H9 (cell line): ENCODE data around the gene SLC35A2. TPM values are rescaled to one million over a fixed set of nuclear protein-coding genes. Genes with fewer than 3 reads are reported as not detected.

Source experiments
- DNase-seq: peaks from one replicate; pipeline ENCODE4 v3.0.0-alpha.2; 2017
- H2AFZ ChIP-seq: one replicate; pipeline ENCODE4 v1.6.1; 2013; ENCODE audit warnings: mild to moderate bottlenecking, low read length, control low read depth, moderate library complexity
- H2AK5ac ChIP-seq: 2 replicates; pipeline ENCODE4 v1.6.1; 2013; ENCODE audit warnings: low read length, control low read depth, mixed read lengths; ENCODE audit not compliant: insufficient read length
- H2BK120ac ChIP-seq: one replicate; pipeline ENCODE4 v1.6.1; 2013; ENCODE audit warnings: low read depth, mild to moderate bottlenecking, low read length, control low read depth, inconsistent platforms; ENCODE audit not compliant: poor library complexity, severe bottlenecking
- H2BK12ac ChIP-seq: 2 replicates; pipeline ENCODE4 v1.6.1; 2013; ENCODE audit warnings: low read length, control low read depth, mixed read lengths, low read depth; ENCODE audit not compliant: insufficient read length
- H2BK15ac ChIP-seq: 2 replicates; pipeline ENCODE4 v1.6.1; 2013; ENCODE audit warnings: low read depth, low read length, control low read depth
- H2BK20ac ChIP-seq: one replicate; pipeline ENCODE4 v1.6.1; 2013; ENCODE audit warnings: low read depth, mild to moderate bottlenecking, low read length, control low read depth, inconsistent platforms; ENCODE audit not compliant: poor library complexity, severe bottlenecking
- H2BK5ac ChIP-seq: 2 replicates; pipeline ENCODE4 v1.6.1; 2013; ENCODE audit warnings: low read length, control low read depth, mixed read lengths; ENCODE audit not compliant: insufficient read length
- H3K14ac ChIP-seq: 2 replicates; pipeline ENCODE4 v1.6.1; 2013; ENCODE audit warnings: low read length, control low read depth; ENCODE audit not compliant: insufficient read depth
- H3K18ac ChIP-seq: 2 replicates; pipeline ENCODE4 v1.6.1; 2013; ENCODE audit warnings: low read depth, mild to moderate bottlenecking, mixed read lengths, low read length, control low read depth; ENCODE audit not compliant: insufficient read length
- H3K23ac ChIP-seq: 2 replicates; pipeline ENCODE4 v1.6.1; 2013; ENCODE audit warnings: low read length, control low read depth, mixed read lengths, low read depth; ENCODE audit not compliant: insufficient read length
- H3K23me2 ChIP-seq: 2 replicates; pipeline ENCODE4 v1.6.1; 2013; ENCODE audit warnings: low read depth, mild to moderate bottlenecking, mixed read lengths, low read length, control low read depth; ENCODE audit not compliant: insufficient read length, poor library complexity, severe bottlenecking
- H3K27ac ChIP-seq: 2 replicates; pipeline ENCODE4 v1.5.1; 2013; ENCODE audit warnings: low read length, control low read depth, mixed read lengths, low read depth; ENCODE audit not compliant: insufficient read length
- H3K27me3 ChIP-seq: 2 replicates; pipeline ENCODE4 v1.6.1; 2013; ENCODE audit warnings: low read length, control low read depth, inconsistent platforms; ENCODE audit not compliant: insufficient read depth
- H3K4ac ChIP-seq: 2 replicates; pipeline ENCODE4 v1.6.1; 2013; ENCODE audit warnings: low read depth, mild to moderate bottlenecking, control low read depth, inconsistent platforms, low read length, moderate library complexity
- H3K4me1 ChIP-seq: 2 replicates; pipeline ENCODE4 v1.6.1; 2013; ENCODE audit warnings: low read length, control low read depth, inconsistent platforms; ENCODE audit not compliant: insufficient read depth
- H3K4me2 ChIP-seq: 2 replicates; pipeline ENCODE4 v1.6.1; 2013; ENCODE audit warnings: low read length, control low read depth, mixed read lengths; ENCODE audit not compliant: insufficient read length, insufficient read depth
- H3K56ac ChIP-seq: 2 replicates; pipeline ENCODE4 v1.6.1; 2013; ENCODE audit warnings: low read depth, mild to moderate bottlenecking, mixed read lengths, low read length, control low read depth; ENCODE audit not compliant: insufficient read length
- H3K79me1 ChIP-seq: 2 replicates; pipeline ENCODE4 v1.6.1; 2013; ENCODE audit warnings: low read depth, mild to moderate bottlenecking, moderate library complexity, low read length, control low read depth, inconsistent platforms; ENCODE audit not compliant: insufficient read depth, poor library complexity, severe bottlenecking
- H3K79me2 ChIP-seq: 2 replicates; pipeline ENCODE4 v1.6.1; 2013; ENCODE audit warnings: low read length, control low read depth, inconsistent platforms; ENCODE audit not compliant: insufficient read depth
- H3K9ac ChIP-seq: 2 replicates; pipeline ENCODE4 v1.6.1; 2013; ENCODE audit warnings: low read length, control low read depth, mixed read lengths; ENCODE audit not compliant: insufficient read length; ENCODE audit errors: extremely low read depth
- H3K9me3 ChIP-seq: one replicate; pipeline ENCODE4 v1.6.1; 2013; ENCODE audit warnings: low read depth, low read length, inconsistent platforms; ENCODE audit not compliant: control insufficient read depth
- H3T11ph ChIP-seq: one replicate; pipeline ENCODE4 v1.6.1; 2013; ENCODE audit warnings: mild to moderate bottlenecking, low read length, control low read depth, inconsistent platforms
- H4K20me1 ChIP-seq: one replicate; pipeline ENCODE4 v1.6.1; 2013; ENCODE audit not compliant: control insufficient read depth, insufficient read length, insufficient read depth
- H4K5ac ChIP-seq: 2 replicates; pipeline ENCODE4 v1.6.1; 2013; ENCODE audit warnings: low read depth, mild to moderate bottlenecking, mixed read lengths, low read length, control low read depth; ENCODE audit not compliant: insufficient read length
- H4K8ac ChIP-seq: replicated peaks from 2 replicates; pipeline ENCODE4 v1.6.1; 2013; ENCODE audit warnings: low read length, control low read depth, mixed read lengths, low read depth; ENCODE audit not compliant: insufficient read length
- H4K91ac ChIP-seq: 2 replicates; pipeline ENCODE4 v1.6.1; 2013; ENCODE audit warnings: low read depth, mild to moderate bottlenecking, moderate library complexity, mixed read lengths, low read length, control low read depth; ENCODE audit not compliant: insufficient read length
- H3K27ac Mint-ChIP-seq, 3 experiments: 2 replicates in 2 of 3; 3 replicates in 1 of 3; pipeline ENCODE4 v1.8.0; 2020 to 2021; ENCODE audit warnings: mixed read lengths in 3 of 3, mild to moderate bottlenecking in 1 of 3, moderate library complexity in 1 of 3
- H3K27me3 Mint-ChIP-seq: 2 replicates; pipeline ENCODE4 v1.8.0; 2021; ENCODE audit warnings: low read depth, mild to moderate bottlenecking, moderate library complexity, mixed read lengths
- H3K36me3 Mint-ChIP-seq, 3 experiments: 2 replicates in 2 of 3; 3 replicates in 1 of 3; pipeline ENCODE4 v1.8.0; 2020 to 2021; ENCODE audit warnings: low read depth in 3 of 3, mixed read lengths in 3 of 3; ENCODE audit not compliant: insufficient read depth in 1 of 3
- H3K4me1 Mint-ChIP-seq, 2 experiments: 2 replicates each; pipeline ENCODE4 v1.8.0; 2020; ENCODE audit warnings: mixed read lengths in 2 of 2
- H3K4me3 Mint-ChIP-seq, 2 experiments: 2 replicates in 1 of 2; 3 replicates in 1 of 2; pipeline ENCODE4 v1.8.0; 2020 to 2021; ENCODE audit warnings: mild to moderate bottlenecking in 2 of 2, mixed read lengths in 2 of 2, moderate library complexity in 1 of 2
- H3K9me3 Mint-ChIP-seq, 2 experiments: 2 replicates in 1 of 2; 3 replicates in 1 of 2; pipeline ENCODE4 v1.8.0; 2020; ENCODE audit warnings: mild to moderate bottlenecking in 2 of 2, mixed read lengths in 2 of 2, moderate library complexity in 1 of 2
- CTCF ChIP-seq: fragments of 200-600 bp; sonication (generic); conservative IDR thresholded peaks from 3 replicates; pipeline ENCODE4 v1.8.0; 2021; ENCODE audit warnings: antibody characterized with exemption, mild to moderate bottlenecking
- WGBS: extraction: QIAGEN DNeasy Blood & Tissue Kit; methylation state at CpG from one replicate; pipeline ENCODE4 v1.1.7; 2013; ENCODE audit warnings: missing lambda C conversion rate, low lambda C conversion rate, mixed read lengths; ENCODE audit not compliant: insufficient read length; ENCODE audit errors: extremely low coverage; 5-methylcytosine and 5-hydroxymethylcytosine counted together
- total RNA-seq: library from RNA; stranded (reverse); gene quantifications from 2 replicates; pipeline ENCODE4 v1.2.1, GENCODE V29; 2021

SLC35A2 gene
- total RNA-seq, 1 experiment from 2014 or later, result 32.9 TPM

DNA sequence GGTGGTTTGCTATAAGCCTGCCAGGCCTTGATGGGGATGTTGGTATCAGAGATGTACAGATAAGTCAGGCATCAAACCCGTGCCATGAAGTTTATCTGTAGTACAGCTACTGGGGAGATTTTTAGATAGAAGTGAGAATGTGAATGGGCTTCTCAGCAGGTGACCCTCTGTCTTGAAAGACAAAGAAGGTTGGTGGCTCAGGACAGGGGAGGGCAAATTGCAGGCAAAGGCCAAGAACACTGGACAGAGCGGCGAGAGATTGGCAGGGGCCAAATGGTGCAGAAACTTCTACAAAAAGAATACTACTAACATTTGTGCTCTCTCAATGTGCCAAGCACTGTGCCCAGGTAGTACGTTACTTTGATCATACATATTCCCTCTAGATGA is 9.3 kb upstream of the SLC35A2 start:
- Histone ChIP-seq H4K8ac (no peak overlapping the region), H2AK5ac (no peak overlapping the region), H2BK15ac (no peak overlapping the region), H3T11ph (no peak overlapping the region), H3K27ac (peak overlapping the region; percentile 29), H2BK120ac (no peak overlapping the region), H3K23me2 (no peaks in the 10 kb centered on the region), H2AFZ (no peak overlapping the region), H3K9me3 (no peaks in the 10 kb centered on the region), H4K20me1 (peaks cover 2% of the 10 kb centered on the region), H4K91ac (no peak overlapping the region), H3K79me2 (peaks cover 26% of the 10 kb centered on the region), H3K27me3 (no peaks in the 10 kb centered on the region), H3K14ac (no peak overlapping the region), H2BK5ac (no peak overlapping the region), H3K4me2 (peak overlapping the region; percentile 63), H2BK12ac (no peak overlapping the region), H3K79me1 (no peaks in the 10 kb centered on the region), H3K4me1 (peaks cover 13% of the 10 kb centered on the region; the same call in 1 of the 2 replicates), H2BK20ac (no peak overlapping the region), H3K18ac (no peak overlapping the region), H3K4ac (no peak overlapping the region), H3K9ac (peak overlapping the region; percentile 88), H4K5ac (no peak overlapping the region), H3K56ac (no peak overlapping the region), H3K23ac (no peak overlapping the region)
- Mint-ChIP-seq H3K9me3 (peaks cover 66 to 76% of the 10 kb centered on the region in 2 experiments), H3K36me3 (peaks cover 50 to 63% (median 54%) of the 10 kb centered on the region in 3 experiments), H3K27ac (peak overlapping the region; percentile 61 to 97 (median 93); a peak in 6 of 7 replicates), H3K4me3 (peak overlapping the region; percentile 95 to 99; a peak in 4 of 5 replicates), H3K27me3 (peaks cover 4% of the 10 kb centered on the region), H3K4me1 (peaks cover 23 to 37% of the 10 kb centered on the region in 2 experiments)
- no CpG with 5 or more reads among the region's 4 CpGs for WGBS
- no peak for TF ChIP-seq CTCF
- DNase-seq, result no peak
